H9 (cell line): ENCODE data around the gene TMEM252. TPM values are rescaled to one million over a fixed set of nuclear protein-coding genes. Genes with fewer than 3 reads are reported as not detected.

ENCODE experiments used
- DNase-seq: peaks from one replicate; pipeline ENCODE4 v3.0.0-alpha.2; 2017
- H2AFZ ChIP-seq: one replicate; pipeline ENCODE4 v1.6.1; 2013; ENCODE audit warnings: mild to moderate bottlenecking, low read length, control low read depth, moderate library complexity
- H2AK5ac ChIP-seq: 2 replicates; pipeline ENCODE4 v1.6.1; 2013; ENCODE audit warnings: low read length, control low read depth, mixed read lengths; ENCODE audit not compliant: insufficient read length
- H2BK120ac ChIP-seq: one replicate; pipeline ENCODE4 v1.6.1; 2013; ENCODE audit warnings: low read depth, mild to moderate bottlenecking, low read length, control low read depth, inconsistent platforms; ENCODE audit not compliant: poor library complexity, severe bottlenecking
- H2BK12ac ChIP-seq: 2 replicates; pipeline ENCODE4 v1.6.1; 2013; ENCODE audit warnings: low read length, control low read depth, mixed read lengths, low read depth; ENCODE audit not compliant: insufficient read length
- H2BK15ac ChIP-seq: 2 replicates; pipeline ENCODE4 v1.6.1; 2013; ENCODE audit warnings: low read depth, low read length, control low read depth
- H2BK20ac ChIP-seq: one replicate; pipeline ENCODE4 v1.6.1; 2013; ENCODE audit warnings: low read depth, mild to moderate bottlenecking, low read length, control low read depth, inconsistent platforms; ENCODE audit not compliant: poor library complexity, severe bottlenecking
- H2BK5ac ChIP-seq: 2 replicates; pipeline ENCODE4 v1.6.1; 2013; ENCODE audit warnings: low read length, control low read depth, mixed read lengths; ENCODE audit not compliant: insufficient read length
- H3K14ac ChIP-seq: 2 replicates; pipeline ENCODE4 v1.6.1; 2013; ENCODE audit warnings: low read length, control low read depth; ENCODE audit not compliant: insufficient read depth
- H3K18ac ChIP-seq: 2 replicates; pipeline ENCODE4 v1.6.1; 2013; ENCODE audit warnings: low read depth, mild to moderate bottlenecking, mixed read lengths, low read length, control low read depth; ENCODE audit not compliant: insufficient read length
- H3K23ac ChIP-seq: 2 replicates; pipeline ENCODE4 v1.6.1; 2013; ENCODE audit warnings: low read length, control low read depth, mixed read lengths, low read depth; ENCODE audit not compliant: insufficient read length
- H3K23me2 ChIP-seq: 2 replicates; pipeline ENCODE4 v1.6.1; 2013; ENCODE audit warnings: low read depth, mild to moderate bottlenecking, mixed read lengths, low read length, control low read depth; ENCODE audit not compliant: insufficient read length, poor library complexity, severe bottlenecking
- H3K27ac ChIP-seq: 2 replicates; pipeline ENCODE4 v1.5.1; 2013; ENCODE audit warnings: low read length, control low read depth, mixed read lengths, low read depth; ENCODE audit not compliant: insufficient read length
- H3K27me3 ChIP-seq: 2 replicates; pipeline ENCODE4 v1.6.1; 2013; ENCODE audit warnings: low read length, control low read depth, inconsistent platforms; ENCODE audit not compliant: insufficient read depth
- H3K4ac ChIP-seq: 2 replicates; pipeline ENCODE4 v1.6.1; 2013; ENCODE audit warnings: low read depth, mild to moderate bottlenecking, control low read depth, inconsistent platforms, low read length, moderate library complexity
- H3K4me1 ChIP-seq: 2 replicates; pipeline ENCODE4 v1.6.1; 2013; ENCODE audit warnings: low read length, control low read depth, inconsistent platforms; ENCODE audit not compliant: insufficient read depth
- H3K4me2 ChIP-seq: 2 replicates; pipeline ENCODE4 v1.6.1; 2013; ENCODE audit warnings: low read length, control low read depth, mixed read lengths; ENCODE audit not compliant: insufficient read length, insufficient read depth
- H3K56ac ChIP-seq: 2 replicates; pipeline ENCODE4 v1.6.1; 2013; ENCODE audit warnings: low read depth, mild to moderate bottlenecking, mixed read lengths, low read length, control low read depth; ENCODE audit not compliant: insufficient read length
- H3K79me1 ChIP-seq: 2 replicates; pipeline ENCODE4 v1.6.1; 2013; ENCODE audit warnings: low read depth, mild to moderate bottlenecking, moderate library complexity, low read length, control low read depth, inconsistent platforms; ENCODE audit not compliant: insufficient read depth, poor library complexity, severe bottlenecking
- H3K79me2 ChIP-seq: 2 replicates; pipeline ENCODE4 v1.6.1; 2013; ENCODE audit warnings: low read length, control low read depth, inconsistent platforms; ENCODE audit not compliant: insufficient read depth
- H3K9ac ChIP-seq: 2 replicates; pipeline ENCODE4 v1.6.1; 2013; ENCODE audit warnings: low read length, control low read depth, mixed read lengths; ENCODE audit not compliant: insufficient read length; ENCODE audit errors: extremely low read depth
- H3K9me3 ChIP-seq: one replicate; pipeline ENCODE4 v1.6.1; 2013; ENCODE audit warnings: low read depth, low read length, inconsistent platforms; ENCODE audit not compliant: control insufficient read depth
- H3T11ph ChIP-seq: one replicate; pipeline ENCODE4 v1.6.1; 2013; ENCODE audit warnings: mild to moderate bottlenecking, low read length, control low read depth, inconsistent platforms
- H4K20me1 ChIP-seq: one replicate; pipeline ENCODE4 v1.6.1; 2013; ENCODE audit not compliant: control insufficient read depth, insufficient read length, insufficient read depth
- H4K5ac ChIP-seq: 2 replicates; pipeline ENCODE4 v1.6.1; 2013; ENCODE audit warnings: low read depth, mild to moderate bottlenecking, mixed read lengths, low read length, control low read depth; ENCODE audit not compliant: insufficient read length
- H4K8ac ChIP-seq: replicated peaks from 2 replicates; pipeline ENCODE4 v1.6.1; 2013; ENCODE audit warnings: low read length, control low read depth, mixed read lengths, low read depth; ENCODE audit not compliant: insufficient read length
- H4K91ac ChIP-seq: 2 replicates; pipeline ENCODE4 v1.6.1; 2013; ENCODE audit warnings: low read depth, mild to moderate bottlenecking, moderate library complexity, mixed read lengths, low read length, control low read depth; ENCODE audit not compliant: insufficient read length
- H3K27ac Mint-ChIP-seq, 3 experiments: 2 replicates in 2 of 3; 3 replicates in 1 of 3; pipeline ENCODE4 v1.8.0; 2020 to 2021; ENCODE audit warnings: mixed read lengths in 3 of 3, mild to moderate bottlenecking in 1 of 3, moderate library complexity in 1 of 3
- H3K27me3 Mint-ChIP-seq: 2 replicates; pipeline ENCODE4 v1.8.0; 2021; ENCODE audit warnings: low read depth, mild to moderate bottlenecking, moderate library complexity, mixed read lengths
- H3K36me3 Mint-ChIP-seq, 3 experiments: 2 replicates in 2 of 3; 3 replicates in 1 of 3; pipeline ENCODE4 v1.8.0; 2020 to 2021; ENCODE audit warnings: low read depth in 3 of 3, mixed read lengths in 3 of 3; ENCODE audit not compliant: insufficient read depth in 1 of 3
- H3K4me1 Mint-ChIP-seq, 2 experiments: 2 replicates each; pipeline ENCODE4 v1.8.0; 2020; ENCODE audit warnings: mixed read lengths in 2 of 2
- H3K4me3 Mint-ChIP-seq, 2 experiments: 2 replicates in 1 of 2; 3 replicates in 1 of 2; pipeline ENCODE4 v1.8.0; 2020 to 2021; ENCODE audit warnings: mild to moderate bottlenecking in 2 of 2, mixed read lengths in 2 of 2, moderate library complexity in 1 of 2
- H3K9me3 Mint-ChIP-seq, 2 experiments: 2 replicates in 1 of 2; 3 replicates in 1 of 2; pipeline ENCODE4 v1.8.0; 2020; ENCODE audit warnings: mild to moderate bottlenecking in 2 of 2, mixed read lengths in 2 of 2, moderate library complexity in 1 of 2
- CTCF ChIP-seq: fragments of 200-600 bp; sonication (generic); conservative IDR thresholded peaks from 3 replicates; pipeline ENCODE4 v1.8.0; 2021; ENCODE audit warnings: antibody characterized with exemption, mild to moderate bottlenecking
- WGBS: extraction: QIAGEN DNeasy Blood & Tissue Kit; methylation state at CpG from one replicate; pipeline ENCODE4 v1.1.7; 2013; ENCODE audit warnings: missing lambda C conversion rate, low lambda C conversion rate, mixed read lengths; ENCODE audit not compliant: insufficient read length; ENCODE audit errors: extremely low coverage; 5-methylcytosine and 5-hydroxymethylcytosine counted together
- total RNA-seq: library from RNA; stranded (reverse); gene quantifications from 2 replicates; pipeline ENCODE4 v1.2.1, GENCODE V29; 2021

Gene TMEM252
- total RNA-seq, 1 experiment from 2014 or later, result not detected

- Histone ChIP-seq H3K79me2 (no peaks in the 10 kb centered on the region), H3K27ac (no peak overlapping the region), H4K91ac (no peak overlapping the region), H3K4me1 (no peaks in the 10 kb centered on the region), H3K14ac (no peak overlapping the region), H2BK20ac (no peak overlapping the region), H2BK15ac (no peak overlapping the region), H3K9me3 (no peaks in the 10 kb centered on the region), H2AFZ (no peak overlapping the region), H3K56ac (no peak overlapping the region), H2BK5ac (no peak overlapping the region), H3K4me2 (no peak overlapping the region), H3K23me2 (no peaks in the 10 kb centered on the region), H4K8ac (no peak overlapping the region), H2BK120ac (no peak overlapping the region), H3K23ac (no peak overlapping the region), H3K27me3 (no peaks in the 10 kb centered on the region; the same call in 1 of the 2 replicates), H3K18ac (no peak overlapping the region), H2BK12ac (no peak overlapping the region), H3K79me1 (no peaks in the 10 kb centered on the region), H3K4ac (no peak overlapping the region), H2AK5ac (no peak overlapping the region), H3K9ac (no peak overlapping the region), H4K20me1 (no peaks in the 10 kb centered on the region), H3T11ph (no peak overlapping the region), H4K5ac (no peak overlapping the region)
- TF ChIP-seq CTCF, result no peak
- Mint-ChIP-seq H3K4me1 (no peaks in the 10 kb centered on the region), H3K27me3 (peaks cover 90% of the 10 kb centered on the region), H3K4me3 (no peak overlapping the region), H3K9me3 (no peaks in the 10 kb centered on the region; a peak in 1 of 5 replicates), H3K27ac (no peak overlapping the region), H3K36me3 (no peaks in the 10 kb centered on the region)
- DNase-seq, result no peak
- no CpG with 5 or more reads among the region's 2 CpGs for whole genome bisulfite sequencing
Measured at GRCh38 chr9:68541568-68541967, 885 bp upstream of the TMEM252 start.
